SKM-1 treated with dmso at 0.1 percent for 144 hours (cell line): Measurements from ENCODE around the gene SHISAL1.
"Not testable (repeated sequence)": the region's sequence is repeated elsewhere in the genome, so short reads cannot be mapped to it uniquely, and the experiment has no call there.

Source experiments
- DNase-seq: peaks from one replicate; lab custom pipeline; 2025; ENCODE audit not compliant: unreplicated experiment; lab: John Stamatoyannopoulos, UW

SHISAL1 gene

DNA sequence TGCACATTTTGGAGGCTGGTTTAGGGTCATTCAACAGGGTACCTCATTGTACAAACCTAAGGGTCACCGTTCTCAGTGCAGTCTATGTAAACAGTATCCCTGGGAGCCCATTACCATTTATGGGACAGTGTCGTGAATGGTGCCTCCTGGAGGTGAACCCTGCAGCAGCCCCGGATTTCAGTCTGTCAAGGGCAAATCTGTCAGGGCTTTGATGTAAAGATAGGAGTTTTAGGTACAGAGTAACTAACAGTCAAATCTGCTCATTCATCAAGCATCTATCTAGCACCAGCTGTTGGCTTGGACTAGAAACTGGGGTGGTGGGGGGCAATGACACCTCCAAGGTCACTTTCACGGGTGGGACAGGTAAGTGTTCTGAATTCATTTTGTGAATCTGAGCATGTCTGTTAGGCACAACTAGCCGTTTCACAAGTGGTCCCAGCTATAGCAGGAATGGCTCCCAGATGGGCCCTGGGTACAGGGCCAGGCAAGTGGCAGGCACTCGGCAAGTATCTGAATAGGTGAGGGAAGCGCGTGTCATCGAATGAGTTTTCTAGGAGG is 68.4 kb downstream of the SHISAL1 start:
- DNase-seq: no peak

DNA sequence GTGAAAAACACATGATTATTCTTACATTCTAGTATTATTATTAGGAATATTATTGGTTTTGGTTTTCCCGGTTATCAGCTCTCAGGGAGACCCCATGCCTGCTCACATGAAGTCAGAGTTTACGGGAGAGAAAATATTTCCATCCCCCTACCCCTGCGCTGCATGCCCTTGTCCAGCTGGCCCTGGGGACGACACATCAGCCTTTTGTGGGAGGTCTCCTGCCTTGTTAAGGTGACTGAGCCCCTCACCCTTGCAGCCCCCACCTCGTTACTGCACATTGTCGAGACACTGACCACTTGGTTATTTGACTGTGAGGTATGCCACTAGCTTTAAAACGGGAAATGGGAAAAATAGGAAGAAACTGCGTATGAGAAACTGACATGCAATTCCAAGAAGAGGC is 69.0 kb downstream of the SHISAL1 start:
- no peak for DNase-seq

DNA sequence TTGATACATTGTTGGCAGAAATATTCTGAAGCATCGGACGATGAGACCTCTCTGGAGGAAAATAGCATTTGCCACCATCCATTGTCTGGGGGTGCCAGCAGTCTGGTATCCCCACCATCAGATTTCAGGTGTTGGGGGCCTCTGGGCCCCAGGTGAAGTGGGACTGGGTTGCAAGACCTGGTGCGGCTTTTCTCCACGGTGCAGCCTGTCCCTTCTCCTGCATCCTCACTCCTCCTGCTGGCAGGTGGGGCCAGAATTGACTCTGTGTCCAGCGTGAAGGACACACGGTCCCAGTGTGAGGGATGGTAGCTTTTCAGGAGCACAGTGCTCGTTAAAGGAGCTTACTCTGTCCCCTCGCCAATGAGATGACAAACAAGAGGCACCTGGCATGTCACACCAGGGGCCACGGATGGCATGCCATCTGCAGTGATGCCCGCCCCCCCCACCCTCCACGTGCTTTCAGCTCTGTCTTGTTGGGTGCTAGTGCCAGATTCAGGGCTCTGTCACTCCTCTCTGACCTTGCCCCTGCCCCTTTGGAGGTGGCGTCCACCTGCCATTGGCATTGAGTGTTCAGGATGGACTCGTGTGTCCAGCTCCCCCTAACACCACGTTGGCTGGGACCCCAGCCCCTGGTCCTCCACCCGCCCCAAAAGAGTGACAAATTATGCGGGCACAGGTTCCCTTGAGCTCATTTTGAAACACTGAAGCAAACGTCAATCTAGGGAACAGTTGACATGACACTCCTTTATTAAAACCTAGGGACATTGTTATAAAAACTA is 69.6 kb downstream of the SHISAL1 start:
- DNase-seq: no peak

DNA sequence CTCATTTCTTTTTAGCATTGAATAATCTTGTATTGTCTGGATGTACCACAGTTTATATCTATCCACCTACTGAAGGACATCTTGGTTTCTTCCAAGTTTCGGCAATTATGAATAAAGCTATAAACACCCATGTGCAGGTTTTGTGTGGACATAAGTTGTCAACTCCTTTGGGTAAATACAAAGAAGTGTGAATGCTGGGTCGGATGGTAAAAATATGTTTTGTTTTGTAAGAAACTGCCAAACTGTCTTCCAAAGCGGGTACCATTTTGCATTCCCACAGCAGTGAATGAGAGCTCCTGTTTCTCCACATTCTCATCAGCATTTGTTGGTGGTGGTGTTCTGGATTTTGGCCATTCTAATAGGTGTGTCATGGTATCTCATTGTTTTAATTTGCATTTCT is 71.6 kb downstream of the SHISAL1 start:
- DNase-seq: not testable (repeated sequence)

DNA sequence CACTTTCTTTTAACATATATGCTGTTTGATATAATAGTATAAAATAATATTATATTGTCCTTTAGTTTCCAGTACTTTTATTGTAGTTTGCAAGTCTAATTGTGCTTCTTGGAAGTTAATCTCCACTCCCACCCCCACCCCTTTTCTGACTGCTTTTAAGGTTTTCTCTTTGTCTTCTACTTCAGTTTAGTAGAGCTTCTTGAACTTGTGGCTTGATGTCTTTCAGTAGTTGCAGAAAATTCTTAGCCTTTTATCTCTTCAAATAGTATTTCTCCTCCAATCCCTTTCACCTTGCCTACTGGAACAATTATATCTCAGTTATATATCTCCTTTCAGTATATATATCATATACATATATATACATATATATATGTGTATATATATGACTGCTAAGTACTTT is 75.5 kb downstream of the SHISAL1 start:
- DNase-seq: no peak

DNA sequence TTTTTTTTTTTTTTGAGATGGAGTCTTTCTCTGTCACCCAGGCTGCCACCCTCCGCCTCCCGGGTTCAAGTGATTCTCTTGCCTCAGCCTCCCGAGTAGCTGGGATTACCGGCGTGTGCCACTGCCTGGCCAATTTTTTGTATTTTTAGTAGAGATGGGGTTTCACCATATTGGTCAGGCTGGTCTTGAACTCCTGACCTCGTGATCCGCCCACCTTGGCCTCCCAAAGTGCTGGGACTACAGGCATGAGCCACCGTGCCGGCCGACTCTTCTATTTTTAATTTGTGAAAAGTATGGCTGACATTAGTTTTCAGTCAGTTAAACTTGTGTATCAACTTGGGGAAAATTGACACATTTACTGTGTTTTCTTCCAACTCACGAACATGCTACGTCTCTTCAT is 78.4 kb downstream of the SHISAL1 start:
- DNase-seq: not testable (repeated sequence)

DNA sequence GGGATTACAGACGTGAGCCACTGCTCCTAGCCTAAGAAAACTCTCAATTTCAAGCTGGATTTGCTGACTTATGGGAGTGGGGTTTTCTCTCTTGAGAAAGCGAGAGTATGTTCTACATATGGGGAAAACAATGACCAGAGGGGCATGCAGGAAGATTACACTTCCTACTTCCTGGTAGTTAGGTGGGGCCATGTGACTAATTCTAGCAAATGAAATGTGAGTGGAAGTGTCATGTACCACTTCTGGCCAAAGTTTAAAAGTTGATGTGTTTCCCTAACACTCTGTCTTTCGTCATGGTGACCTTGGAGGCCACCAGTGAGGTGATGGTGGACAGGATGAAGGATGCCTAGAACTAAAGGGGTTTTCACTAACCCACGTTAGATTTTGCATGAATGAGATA is 81.5 kb downstream of the SHISAL1 start:
- DNase-seq: no peak

DNA sequence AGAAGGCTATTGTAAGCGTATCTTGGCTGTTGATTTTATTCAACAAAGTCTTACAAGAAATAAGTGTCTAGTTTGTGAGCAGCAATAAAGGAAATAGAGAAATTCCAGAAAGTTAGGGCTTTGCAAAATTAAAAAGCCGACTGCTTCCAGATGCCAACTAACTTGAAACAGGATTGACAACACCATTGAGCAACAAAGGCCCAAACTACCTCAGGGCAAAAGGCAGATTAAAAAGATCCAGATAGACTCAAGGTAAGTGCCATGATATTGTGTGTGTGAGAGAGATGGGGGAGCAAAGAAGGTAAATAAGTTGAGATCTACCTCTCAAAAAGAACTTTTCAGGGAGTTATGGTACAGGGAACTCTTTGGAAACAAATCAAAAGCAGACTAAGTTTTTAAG is 82.9 kb downstream of the SHISAL1 start:
- DNase-seq: no peak

DNA sequence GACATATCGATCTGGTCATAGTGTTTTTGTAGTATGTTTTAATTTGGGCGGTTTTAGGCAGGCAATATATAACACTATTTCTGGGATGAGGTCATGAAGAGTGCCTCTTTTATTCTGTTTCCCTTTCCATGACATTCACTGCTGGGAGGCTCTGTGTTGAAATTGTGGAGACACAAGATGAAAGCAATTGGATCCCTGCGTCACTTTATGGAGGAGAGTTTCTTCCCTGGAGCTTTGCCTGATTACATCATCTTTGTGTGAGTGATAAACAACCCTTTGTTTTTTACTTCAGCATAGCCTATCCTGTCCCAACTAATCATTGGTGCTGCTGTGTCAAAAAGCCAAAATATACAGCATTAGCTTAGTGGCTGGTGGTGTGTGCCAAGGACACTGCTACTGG is 83.4 kb downstream of the SHISAL1 start:
- no peak for DNase-seq

DNA sequence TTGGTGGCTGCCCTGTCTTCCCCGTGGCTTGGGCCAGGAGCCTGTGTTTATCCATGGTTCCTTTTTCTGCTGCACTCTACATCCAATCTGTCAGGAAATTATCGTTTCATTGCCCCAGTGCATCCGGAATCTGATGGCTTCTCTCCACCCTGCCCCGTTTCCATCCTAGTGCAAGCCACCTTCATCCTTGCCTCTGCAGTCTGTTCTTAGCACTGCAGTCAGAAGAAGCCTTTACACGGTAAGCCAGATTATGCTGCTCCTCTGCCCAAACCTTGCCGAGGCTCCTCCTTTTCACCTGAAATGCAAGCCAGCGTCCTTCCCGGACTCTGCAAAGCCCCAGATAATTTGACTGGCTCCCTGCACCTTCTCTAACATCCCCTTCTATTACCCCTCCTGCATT is 86.9 kb downstream of the SHISAL1 start:
- DNase-seq: no peak

DNA sequence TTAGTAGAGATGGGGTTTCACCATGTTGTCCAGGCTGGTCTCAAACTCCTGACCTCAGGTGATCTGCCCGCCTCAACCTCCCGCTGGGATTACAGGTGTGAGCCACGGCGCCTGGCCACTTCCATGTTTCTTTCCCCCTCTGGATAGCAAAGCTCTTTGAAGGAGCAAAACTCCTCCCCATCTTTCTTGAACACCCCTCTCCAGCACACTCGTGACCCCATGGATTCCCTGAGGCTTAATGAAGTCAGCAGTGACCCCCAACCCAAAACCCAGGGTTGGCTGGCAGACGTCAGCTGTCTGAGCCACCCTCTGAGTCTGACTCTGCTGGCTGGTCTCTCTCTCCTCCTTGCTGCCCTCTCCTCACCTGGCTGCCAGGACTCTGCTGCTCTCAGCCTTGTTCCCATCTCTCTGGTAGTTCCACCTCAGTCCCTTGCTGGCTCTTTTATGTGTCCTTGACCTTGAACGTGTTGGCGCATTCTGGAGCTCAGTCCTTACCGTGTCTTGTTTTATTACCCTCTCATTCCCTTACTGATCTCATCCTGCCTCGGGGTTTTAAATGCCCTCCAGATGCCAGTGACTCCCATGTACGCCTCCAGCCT is 87.6 kb downstream of the SHISAL1 start:
- no peak for DNase-seq

DNA sequence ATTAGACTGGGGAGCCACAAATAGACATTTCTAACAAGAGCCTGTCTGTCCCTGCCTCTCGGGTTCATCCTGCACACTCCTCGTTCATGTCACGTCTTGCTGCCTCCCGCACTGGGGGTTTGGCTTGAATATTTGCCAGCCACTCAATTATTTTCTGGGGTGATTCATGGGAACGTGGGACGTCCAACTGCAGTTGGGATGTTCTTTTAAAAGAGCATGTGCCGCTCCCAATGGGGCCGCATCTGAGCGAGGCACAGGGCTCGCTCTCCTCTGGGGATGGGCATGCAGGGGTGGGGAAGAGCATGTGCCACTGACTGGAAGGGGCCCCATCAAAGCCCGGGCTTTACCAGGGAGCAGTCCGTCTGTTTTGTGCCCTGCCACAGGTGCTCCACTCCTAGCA is 88.6 kb downstream of the SHISAL1 start:
- no peak for DNase-seq

DNA sequence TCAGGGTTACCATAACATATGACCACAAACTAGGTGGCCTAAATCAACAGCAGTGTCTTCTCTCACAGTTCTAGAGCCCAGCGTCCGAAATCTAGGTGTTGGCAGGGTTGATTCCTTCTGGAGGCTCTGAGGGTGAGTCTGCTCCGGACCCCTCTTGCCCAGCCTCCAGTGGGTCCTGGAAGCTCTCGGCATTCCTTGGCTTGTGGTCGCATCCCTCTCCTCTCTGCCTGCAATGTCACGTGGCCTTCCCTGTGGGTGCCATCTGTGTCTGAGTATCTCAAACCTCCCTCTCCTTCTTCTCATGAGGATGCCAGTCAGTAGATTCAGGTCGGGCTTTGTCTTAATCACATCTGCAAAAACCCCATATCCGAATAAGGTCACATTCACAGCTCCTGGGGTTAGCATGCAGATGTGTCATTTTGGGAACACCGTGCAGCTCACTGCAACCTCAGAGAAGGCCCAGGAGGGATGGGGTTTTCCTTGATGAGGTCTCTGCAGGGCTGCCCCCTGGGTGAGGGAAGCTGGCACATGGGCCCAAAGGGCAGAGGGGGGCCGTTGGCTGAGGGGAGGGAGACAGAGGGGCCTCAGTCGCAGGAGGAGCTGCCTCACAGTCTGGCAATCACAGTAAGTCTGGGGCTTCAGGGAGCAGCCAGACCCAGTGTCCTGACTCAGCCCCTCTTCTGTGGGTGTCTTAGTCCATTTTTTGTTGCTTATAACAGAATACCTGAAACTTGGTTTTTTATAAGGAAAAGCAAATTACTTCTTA is 90.9 kb downstream of the SHISAL1 start:
- DNase-seq: no peak

DNA sequence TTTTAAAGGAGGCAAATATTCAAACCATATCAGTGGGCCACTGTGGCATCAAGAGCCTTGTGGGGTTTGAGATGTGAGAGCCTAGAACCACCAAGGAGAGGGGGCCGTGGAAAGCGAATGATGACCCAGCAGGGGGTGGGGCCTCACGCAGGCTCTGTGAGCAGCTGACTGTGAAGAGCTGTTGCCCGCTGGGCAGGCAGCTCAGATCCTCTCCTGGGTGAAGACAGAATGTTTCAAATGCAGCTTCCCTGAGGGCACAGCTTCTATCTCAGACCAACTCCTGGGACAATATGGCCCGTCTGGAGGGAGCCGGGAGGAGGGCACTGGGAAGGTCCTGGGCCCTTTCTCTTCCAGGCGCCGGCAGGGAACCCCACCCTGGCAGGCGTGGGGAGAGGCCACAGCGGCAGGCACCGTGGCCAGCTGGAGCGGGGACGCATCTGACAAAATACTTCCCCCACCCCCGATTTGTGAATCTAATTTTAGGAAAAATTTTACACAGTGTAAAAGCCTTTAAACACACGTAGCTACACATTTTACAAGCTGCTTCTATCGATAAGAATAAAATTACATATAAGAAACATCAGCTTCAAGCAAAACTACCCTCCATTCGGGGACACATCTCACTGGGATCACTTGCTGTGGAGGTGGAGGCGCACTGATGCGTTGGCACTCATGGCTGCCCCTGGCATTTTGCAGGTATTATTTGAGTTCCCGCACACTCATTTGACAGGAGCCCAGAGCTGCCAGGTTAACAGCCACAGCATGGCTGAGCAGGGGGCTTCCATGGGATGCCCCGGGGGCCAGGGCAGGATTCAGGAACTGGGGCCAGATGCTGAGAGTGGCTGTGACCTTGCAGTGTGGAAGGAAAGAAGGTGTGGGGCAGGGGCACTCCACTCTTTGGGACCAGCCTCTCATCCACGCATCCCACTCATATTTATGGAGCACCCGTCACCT is 91.7 kb downstream of the SHISAL1 start:
- no peak for DNase-seq

DNA sequence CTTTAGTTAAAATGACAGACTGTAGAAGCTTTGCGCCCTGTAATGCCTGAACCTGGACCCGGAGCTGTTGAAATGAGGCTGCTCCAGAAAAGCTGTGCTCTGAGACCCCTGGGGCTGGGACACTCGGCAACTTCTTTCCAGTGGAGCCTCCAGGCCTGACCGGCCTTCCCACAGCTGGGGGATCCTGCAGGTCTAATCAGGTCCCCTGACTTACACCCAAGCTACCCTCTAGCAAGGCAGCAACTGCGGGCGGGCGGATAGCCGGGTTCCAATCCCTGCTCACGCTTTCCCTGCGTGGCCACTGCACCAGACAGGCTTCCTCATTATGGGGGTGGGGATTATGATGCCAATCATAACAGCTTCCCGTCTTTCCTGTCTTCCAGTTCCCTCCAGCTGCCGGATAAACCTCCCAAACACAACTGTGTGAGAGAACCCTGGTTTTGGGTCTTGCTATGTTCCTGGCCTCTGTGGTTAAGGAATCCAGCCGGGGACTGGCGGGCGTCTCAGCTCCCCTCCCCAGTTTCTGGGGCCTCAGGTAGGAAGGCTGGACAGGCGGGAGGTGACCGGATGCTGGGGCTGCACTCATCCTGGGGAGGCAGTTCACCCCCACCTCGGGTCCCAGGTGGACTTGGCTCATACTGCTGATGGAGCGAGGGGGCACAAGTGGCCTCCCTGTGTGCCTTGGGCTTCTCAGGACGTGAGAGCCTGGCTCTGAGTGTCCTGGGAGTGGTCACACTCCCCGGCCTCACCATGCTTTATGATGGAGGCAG is 93.5 kb downstream of the SHISAL1 start:
- DNase-seq: no peak

DNA sequence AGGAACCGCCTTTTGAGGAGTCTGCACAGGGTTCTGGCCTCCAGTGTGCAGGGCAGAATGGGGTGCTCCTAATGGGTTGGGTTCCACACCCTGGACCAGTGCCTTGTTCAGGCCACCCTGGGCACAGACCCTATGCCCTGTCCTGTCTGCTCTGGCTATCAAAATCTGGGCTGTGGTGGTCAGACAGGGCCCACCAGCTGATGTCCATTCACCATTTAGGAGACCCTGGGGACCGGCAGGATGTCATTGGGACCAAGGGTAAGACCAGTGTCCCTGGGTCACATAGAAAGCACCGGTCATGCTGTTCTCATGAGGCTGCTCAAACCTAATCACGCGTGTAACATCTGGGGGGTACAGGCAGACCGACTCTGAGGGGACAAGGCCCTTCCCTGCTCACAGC is 94.7 kb downstream of the SHISAL1 start:
- DNase-seq: no peak

DNA sequence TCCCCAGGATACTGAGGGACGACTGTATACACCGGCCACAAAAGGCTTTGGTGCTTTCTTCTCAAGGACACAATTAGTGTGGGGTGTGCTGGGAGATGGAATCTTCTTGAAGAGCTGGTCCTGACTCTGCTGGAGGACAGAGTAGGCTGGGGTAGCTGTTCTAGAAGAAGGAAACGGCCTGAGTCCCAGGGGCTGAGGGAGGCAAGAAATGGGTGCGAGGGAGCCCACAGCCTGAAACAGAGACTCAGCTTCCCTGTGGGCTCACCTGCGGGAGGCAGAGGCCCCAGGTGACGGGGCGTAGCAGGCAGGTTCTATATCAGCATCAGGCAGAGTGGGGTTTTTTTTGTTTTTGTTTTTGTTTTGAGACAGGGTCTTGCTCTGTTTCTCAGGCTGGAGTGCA is 95.4 kb downstream of the SHISAL1 start:
- no peak for DNase-seq

DNA sequence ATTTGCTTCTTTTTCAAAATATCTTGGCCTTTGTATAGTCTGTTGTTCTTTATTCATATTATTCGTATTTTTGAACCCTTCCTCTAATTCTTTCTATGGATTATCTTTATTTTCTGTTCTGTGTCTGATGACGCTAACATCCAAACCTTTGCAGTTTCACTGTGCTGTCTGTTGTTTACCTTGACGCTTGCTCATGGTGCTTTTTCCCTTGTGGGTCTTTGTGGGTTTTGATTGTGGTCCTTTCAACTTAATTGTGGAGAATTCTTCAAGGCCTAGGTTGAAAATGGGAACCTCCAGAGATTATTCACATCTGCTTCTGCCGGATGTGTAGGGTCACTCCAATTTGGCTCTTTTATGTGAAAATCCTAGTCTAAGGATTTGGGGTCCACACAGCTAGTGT is 97.5 kb downstream of the SHISAL1 start:
- DNase-seq: no peak

DNA sequence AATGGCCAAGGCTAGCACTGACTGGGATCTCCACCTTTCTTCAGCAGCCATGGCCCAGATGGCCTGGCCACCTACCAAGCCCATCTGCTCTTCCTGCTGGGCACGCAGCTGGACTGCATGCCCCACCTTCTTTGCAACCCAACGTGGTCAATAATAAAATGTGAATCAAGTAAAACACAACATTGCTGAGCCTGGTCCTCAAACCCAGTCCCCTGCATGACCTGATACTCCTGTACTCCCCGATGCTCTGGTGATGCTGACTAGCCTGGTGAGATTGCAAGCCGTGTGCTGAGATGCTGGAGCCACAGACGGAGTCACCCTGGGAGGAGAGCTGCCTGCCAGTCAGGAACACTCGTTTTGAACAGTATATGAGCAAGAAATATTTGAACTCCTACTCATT is 98.0 kb downstream of the SHISAL1 start:
- no peak for DNase-seq

DNA sequence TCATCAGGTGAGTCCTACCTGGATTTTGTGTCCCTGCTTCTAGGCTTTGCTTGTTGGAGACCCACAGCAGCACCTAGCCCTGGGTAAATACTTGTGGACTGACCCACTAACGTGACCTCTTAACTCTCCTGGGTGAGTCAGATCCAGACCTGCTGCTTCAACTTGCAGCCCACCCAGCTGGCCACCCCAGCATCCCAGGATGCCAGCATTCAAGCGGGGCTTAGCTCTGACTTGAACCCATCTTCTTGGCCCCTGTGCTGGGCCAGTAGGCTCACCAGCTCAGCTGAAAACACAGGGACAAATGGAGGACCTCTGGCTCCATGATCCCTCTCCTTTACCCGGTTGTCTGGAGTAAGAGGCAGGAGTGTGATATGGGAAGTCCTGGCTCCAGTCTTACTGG is 98.6 kb downstream of the SHISAL1 start:
- DNase-seq: no peak
